ENCODE results near the gene MYLK4. TPM values are rescaled to one million over a fixed set of nuclear protein-coding genes. Genes with fewer than 3 reads are reported as not detected.

Gene MYLK4
- total RNA-seq, 2 donors from 2014 or later, result 0.68 to 2.0 TPM

DNA sequence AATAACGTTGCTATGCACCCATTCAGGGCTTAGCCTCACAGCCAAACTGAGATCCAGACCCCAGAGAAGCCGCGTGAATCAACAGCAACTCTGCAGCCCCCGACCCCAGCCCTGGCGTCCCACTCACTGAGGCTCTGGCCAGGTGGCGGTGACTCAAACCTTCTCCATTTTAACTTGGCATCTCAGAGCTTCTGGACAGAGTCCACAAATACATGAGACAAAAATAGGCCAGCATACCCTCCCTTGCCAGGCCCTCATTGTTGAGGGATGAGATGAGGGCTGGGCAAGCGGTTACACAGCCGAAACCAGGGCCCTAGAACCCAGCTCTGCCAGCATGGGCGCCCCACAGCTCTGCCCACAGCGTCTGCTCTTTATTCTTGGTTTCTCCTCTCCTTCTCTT lies 118.4 kb downstream of the MYLK4 start:
- DNase-seq (ENCODE audit: low spot score) (no peak), ATAC-seq (ENCODE audit: insufficient number of reproducible peaks, low FRiP score, low read depth) (peak; percentile 71)
- Histone ChIP-seq H3K4me1 (ENCODE audit: control insufficient read depth in 1 of 2, low read depth in 2 of 2) (peaks cover 27 to 73% of the 10 kb centered on the region in 2 donors), H3K36me3 (no peaks in the 10 kb centered on the region), H3K9me3 (no peaks in the 10 kb centered on the region), H3K4me3 (peak overlapping the region; percentile 43), H3K27ac (peak overlapping the region; percentile 97 to 98), H3K27me3 (replicated peaks; ENCODE audit: insufficient read depth) (no peaks in the 10 kb centered on the region)
- TF ChIP-seq, protein P1, sequence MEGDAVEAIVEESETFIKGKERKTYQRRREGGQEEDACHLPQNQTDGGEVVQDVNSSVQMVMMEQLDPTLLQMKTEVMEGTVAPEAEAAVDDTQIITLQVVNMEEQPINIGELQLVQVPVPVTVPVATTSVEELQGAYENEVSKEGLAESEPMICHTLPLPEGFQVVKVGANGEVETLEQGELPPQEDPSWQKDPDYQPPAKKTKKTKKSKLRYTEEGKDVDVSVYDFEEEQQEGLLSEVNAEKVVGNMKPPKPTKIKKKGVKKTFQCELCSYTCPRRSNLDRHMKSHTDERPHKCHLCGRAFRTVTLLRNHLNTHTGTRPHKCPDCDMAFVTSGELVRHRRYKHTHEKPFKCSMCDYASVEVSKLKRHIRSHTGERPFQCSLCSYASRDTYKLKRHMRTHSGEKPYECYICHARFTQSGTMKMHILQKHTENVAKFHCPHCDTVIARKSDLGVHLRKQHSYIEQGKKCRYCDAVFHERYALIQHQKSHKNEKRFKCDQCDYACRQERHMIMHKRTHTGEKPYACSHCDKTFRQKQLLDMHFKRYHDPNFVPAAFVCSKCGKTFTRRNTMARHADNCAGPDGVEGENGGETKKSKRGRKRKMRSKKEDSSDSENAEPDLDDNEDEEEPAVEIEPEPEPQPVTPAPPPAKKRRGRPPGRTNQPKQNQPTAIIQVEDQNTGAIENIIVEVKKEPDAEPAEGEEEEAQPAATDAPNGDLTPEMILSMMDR (IDR thresholded peaks at IDR 0.05), result no peak

DNA sequence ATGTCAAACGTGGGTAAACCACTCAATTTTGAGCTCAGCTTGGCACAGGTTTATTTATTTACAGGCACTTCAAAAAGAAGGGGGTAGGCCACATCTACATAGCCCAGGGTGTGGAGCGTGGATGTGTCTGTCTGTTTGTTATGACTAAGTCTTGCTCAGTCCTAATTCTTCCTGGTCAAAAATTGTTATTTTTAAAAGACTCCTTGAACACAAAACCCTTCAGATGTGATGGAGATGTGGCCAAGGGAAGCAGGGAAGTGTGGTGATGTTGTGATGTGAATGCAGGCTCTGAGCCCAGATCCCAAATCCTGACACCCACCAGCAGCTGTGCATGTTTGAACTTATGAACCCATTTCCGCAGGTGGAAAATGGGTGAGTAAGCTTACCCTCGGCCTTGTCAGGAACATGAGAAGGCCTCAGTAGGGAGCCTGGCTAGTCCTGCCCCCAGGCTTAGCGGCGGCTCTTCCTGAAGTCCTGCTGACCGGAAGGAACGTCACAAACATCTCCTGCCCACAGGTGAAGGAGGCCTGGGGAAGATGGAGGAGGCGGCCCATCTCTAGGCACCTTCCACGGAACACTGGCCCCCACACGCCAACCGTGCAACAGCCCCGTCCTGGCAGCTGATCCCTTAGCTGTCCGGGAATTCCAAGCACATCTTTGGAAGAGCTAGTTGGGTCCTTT lies 119.7 kb downstream of the MYLK4 start:
- DNase-seq (ENCODE audit: low spot score) (no peak), ATAC-seq (ENCODE audit: insufficient number of reproducible peaks, low FRiP score, low read depth) (no peak)
- H3K4me3 ChIP-seq, result no peak overlapping the region
- peaks cover 34 to 86% of the 10 kb centered on the region in 2 donors for H3K4me1 ChIP-seq (ENCODE audit: control insufficient read depth in 1 of 2, low read depth in 2 of 2)
- no peaks in the 10 kb centered on the region for H3K9me3 ChIP-seq
- peak overlapping the region; percentile 97 to 98 for H3K27ac ChIP-seq
- TF ChIP-seq, protein P1 (IDR thresholded peaks at IDR 0.05), result no peak
- H3K27me3 ChIP-seq (replicated peaks; ENCODE audit: insufficient read depth), result no peaks in the 10 kb centered on the region
- H3K36me3 ChIP-seq, result no peaks in the 10 kb centered on the region

DNA sequence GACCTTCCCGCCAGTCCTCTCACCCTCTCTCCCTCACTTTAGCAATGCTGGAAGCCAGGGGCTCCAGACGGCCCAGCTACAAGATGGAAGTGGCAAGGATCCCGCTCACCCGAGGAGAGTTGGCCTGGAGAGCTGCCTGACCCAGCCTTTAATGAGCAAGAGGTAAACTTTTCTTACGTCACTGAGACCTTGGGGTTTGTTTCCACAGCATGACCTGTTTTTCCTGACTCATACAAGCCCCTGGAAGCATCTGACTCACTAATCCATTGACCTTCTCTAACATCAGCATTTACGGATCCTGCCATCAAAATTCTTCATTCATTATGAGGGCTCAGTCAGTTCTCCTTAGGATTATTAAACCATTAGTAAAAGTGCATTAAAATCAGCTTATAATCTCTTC lies 120.4 kb downstream of the MYLK4 start:
- H3K36me3 ChIP-seq, result no peaks in the 10 kb centered on the region
- peaks cover 40 to 93% of the 10 kb centered on the region in 2 donors for H3K4me1 ChIP-seq (ENCODE audit: control insufficient read depth in 1 of 2, low read depth in 2 of 2)
- TF ChIP-seq, protein P1 (IDR thresholded peaks at IDR 0.05), result no peak
- H3K27ac ChIP-seq, result peak overlapping the region; percentile 97 to 98
- no peaks in the 10 kb centered on the region for H3K9me3 ChIP-seq
- no peaks in the 10 kb centered on the region for H3K27me3 ChIP-seq (replicated peaks; ENCODE audit: insufficient read depth)
- no peak overlapping the region for H3K4me3 ChIP-seq
- no peak for DNase-seq (ENCODE audit: low spot score)
- ATAC-seq (ENCODE audit: insufficient number of reproducible peaks, low FRiP score, low read depth), result peak; percentile 71

DNA sequence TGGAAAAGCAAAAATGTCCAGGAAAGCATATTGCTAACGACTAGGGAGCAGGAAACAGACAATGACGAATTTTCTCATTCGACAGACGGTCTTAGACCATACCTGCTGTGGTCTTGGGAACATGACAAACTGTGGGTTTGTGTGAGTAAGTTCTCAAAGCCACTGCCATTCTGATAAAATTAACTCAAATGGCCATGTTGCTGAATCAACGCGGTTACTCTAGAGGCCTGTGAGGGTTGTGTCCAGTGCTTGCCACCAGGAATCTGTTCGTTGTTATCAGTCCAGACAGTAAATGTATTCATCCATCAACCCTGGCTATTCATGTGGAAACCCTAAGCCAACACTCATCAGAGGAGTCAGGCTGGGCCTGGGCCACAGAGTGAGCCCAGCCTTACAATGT lies 124.3 kb downstream of the MYLK4 start:
- DNase-seq (ENCODE audit: low spot score) (no peak), ATAC-seq (ENCODE audit: insufficient number of reproducible peaks, low FRiP score, low read depth) (no peak)
- TF ChIP-seq, protein P1 (IDR thresholded peaks at IDR 0.05), result no peak
- Histone ChIP-seq H3K27ac (peak overlapping the region; percentile 90 to 98), H3K36me3 (no peaks in the 10 kb centered on the region), H3K4me1 (ENCODE audit: control insufficient read depth in 1 of 2, low read depth in 2 of 2) (peaks cover 46 to 97% of the 10 kb centered on the region in 2 donors), H3K27me3 (replicated peaks; ENCODE audit: insufficient read depth) (no peaks in the 10 kb centered on the region), H3K9me3 (no peaks in the 10 kb centered on the region), H3K4me3 (no peak overlapping the region)

DNA sequence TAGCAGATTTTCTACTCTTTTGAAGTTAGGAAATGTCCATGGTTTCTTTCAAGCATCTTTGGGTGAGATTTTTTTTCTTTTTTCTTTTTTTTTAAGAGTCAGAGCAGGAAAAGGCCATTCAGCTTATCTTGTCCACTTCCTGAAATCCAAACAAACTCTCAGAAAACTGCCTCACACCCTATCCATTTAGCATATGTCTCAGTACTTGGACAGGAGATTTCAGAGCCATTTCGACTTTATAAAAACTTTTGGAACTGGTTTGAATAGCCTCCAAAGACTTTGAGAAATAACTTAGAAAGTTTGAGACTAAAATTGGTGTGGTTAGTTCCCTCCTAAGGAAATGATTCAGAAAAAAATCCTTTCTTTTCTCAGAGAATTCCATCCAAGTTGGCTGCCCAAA lies 125.1 kb downstream of the MYLK4 start:
- no peak for ATAC-seq (ENCODE audit: insufficient number of reproducible peaks, low FRiP score, low read depth)
- Histone ChIP-seq H3K4me1 (ENCODE audit: control insufficient read depth in 1 of 2, low read depth in 2 of 2) (peaks cover 39 to 90% of the 10 kb centered on the region in 2 donors), H3K27me3 (replicated peaks; ENCODE audit: insufficient read depth) (no peaks in the 10 kb centered on the region), H3K4me3 (peak overlapping the region; percentile 13), H3K36me3 (no peaks in the 10 kb centered on the region), H3K9me3 (no peaks in the 10 kb centered on the region), H3K27ac (peak overlapping the region; percentile 90 to 98)
- no peak for DNase-seq (ENCODE audit: low spot score)
- TF ChIP-seq, protein P1 (IDR thresholded peaks at IDR 0.05), result no peak
